ENCODE data around the gene CELF5. TPM values are rescaled to one million over a fixed set of nuclear protein-coding genes. Genes with fewer than 3 reads are reported as not detected.
A peak's percentile ranks its signal among the peaks of the same experiment; 100 is the strongest.

Gene CELF5
- total and polyA plus RNA-seq, 9 of the 15 experiments (the other 6 are each of a cell fraction or from before 2014, with no cell fraction given): 0.01 to 0.56 (median 0.22) TPM

- TF ChIP-seq AFF1 (IDR thresholded peaks at IDR 0.05; ENCODE audit: low read depth in 1 of 2, partially characterized antibody in 2 of 2): no peak
- peak; percentile 20; the same call in 1 of the 2 replicates for TF ChIP-seq MAX (CRISPR knock-in tag; IDR thresholded peaks at IDR 0.05)
- TF ChIP-seq CHD4 (IDR thresholded peaks at IDR 0.05; ENCODE audit: insufficient read depth, insufficient replicate concordance, low read depth, low read length, poor library complexity, severe bottlenecking): no peak
Observed at GRCh38 chr19:3278294-3278693, 53.8 kb downstream of the CELF5 start (continued).

GRCh38 chr19:3278749-3279148 lies 54.3 kb downstream of the CELF5 start:
- ChIA-PET CTCF (ENCODE audit: low intra/inter-chr PET ratio) (no interaction called here), POLR2A (interaction anchor here (0.6 kb wide), 2 partner anchors 26 to 282 kb away, joined by 3 read pairs; no protein-coding TSS in a partner anchor)
- DNase-seq (ENCODE audit: extremely low read depth in 1 of 4, low spot score in 3 of 4) (no peak), FAIRE-seq (no peak), ATAC-seq (no peak)
- no TSS peak for BruUV-seq (replicated peaks)
- Histone ChIP-seq H3K79me2 (ENCODE audit: control insufficient read depth, insufficient read depth, low read length) (no peaks in the 10 kb centered on the region), H3K9ac (ENCODE audit: insufficient read depth in 1 of 2, low read depth in 2 of 2, low read length in 2 of 2) (no peak overlapping the region), H3K9me1 (ENCODE audit: control insufficient read depth, insufficient read depth, low read length) (no peaks in the 10 kb centered on the region), H3K4me1 (replicated peaks in 1 of 2; ENCODE audit: control insufficient read depth in 2 of 2, insufficient read depth in 2 of 2, low read length in 2 of 2) (peaks cover 14 to 38% of the 10 kb centered on the region in 2 experiments), H3K4me3 (no peak overlapping the region), H3K27ac (ENCODE audit: extremely low read depth, low read depth, low read length) (no peak overlapping the region), H2AFZ (ENCODE audit: low read depth, low read length) (no peak overlapping the region), H4K20me1 (replicated peaks; ENCODE audit: control insufficient read depth, insufficient read depth, low read length) (no peaks in the 10 kb centered on the region; the same call in 1 of the 2 replicates), H3K4me2 (ENCODE audit: insufficient read depth, low read length) (no peak overlapping the region), H3K9me3 (replicated peaks; ENCODE audit: control insufficient read depth, insufficient read depth, low read depth, low read length) (no peaks in the 10 kb centered on the region), H3K27me3 (ENCODE audit: control insufficient read depth in 2 of 2, insufficient read depth in 2 of 2, low read length in 2 of 2) (peaks cover 12 to 36% of the 10 kb centered on the region in 2 experiments; a peak in 3 of 5 replicates), H3K36me3 (ENCODE audit: control insufficient read depth, insufficient read depth, low read length) (no peaks in the 10 kb centered on the region)
- intact Hi-C loops (cut with micrococcal nuclease): no loop called here
- in situ Hi-C loops (cut with MboI): no loop called here
- 31% methylated on average over 3 of the region's 5 CpGs for WGBS (ENCODE audit: insufficient coverage, low coverage, missing lambda C conversion rate)
- TF ChIP-seq AFF4 (CRISPR knock-in tag; IDR thresholded peaks at IDR 0.05) (no peak), ZSCAN29 (IDR thresholded peaks at IDR 0.05) (no peak), SREBF1 (IDR thresholded peaks at IDR 0.05; ENCODE audit: borderline replicate concordance, low read depth, low read length) (no peak), ZNF764 (CRISPR knock-in tag; IDR thresholded peaks at IDR 0.05; ENCODE audit: low read depth) (no peak), ZFP91 (CRISPR knock-in tag; IDR thresholded peaks at IDR 0.05) (no peak), HLTF (IDR thresholded peaks at IDR 0.05) (no peak)

All from K562 (cell line).